Keratinocyte (primary cell): ENCODE measurements around the gene GPRC5A. TPM values are rescaled to one million over a fixed set of nuclear protein-coding genes. Genes with fewer than 3 reads are reported as not detected.

Experiments
- DNase-seq: peaks from one replicate; pipeline ENCODE4 v3.0.0-alpha.2; 2011; ENCODE audit warnings: low read depth, missing footprints, low spot score
- FAIRE-seq: peaks from 2 replicates; lab custom pipeline; 2011; peaks lifted over from hg19 to GRCh38; lab: Jason Lieb, UNC
- H2AFZ ChIP-seq: 2 replicates; pipeline ENCODE4 v1.6.0; 2012; ENCODE audit warnings: low read length, control low read depth, inconsistent platforms; ENCODE audit not compliant: control insufficient read depth
- H3K27ac ChIP-seq: 2 replicates; pipeline ENCODE4 v1.5.1; 2011; ENCODE audit warnings: low read length; ENCODE audit not compliant: control insufficient read depth, insufficient read depth
- H3K27me3 ChIP-seq: 3 replicates; pipeline ENCODE4 v1.6.0; 2011; ENCODE audit warnings: low read length; ENCODE audit not compliant: control insufficient read depth, insufficient read depth; ENCODE audit errors: extremely low read depth
- H3K36me3 ChIP-seq, 2 experiments: 2 replicates in 1 of 2; 3 replicates in 1 of 2; pipeline ENCODE4 v1.5.1; 2011; ENCODE audit warnings: low read length in 2 of 2, mild to moderate bottlenecking in 1 of 2; ENCODE audit not compliant: control insufficient read depth in 2 of 2, insufficient read depth in 2 of 2; ENCODE audit errors: extremely low read depth in 1 of 2
- H3K4me1 ChIP-seq: 3 replicates; pipeline ENCODE4 v1.5.1; 2011; ENCODE audit warnings: low read length; ENCODE audit not compliant: control insufficient read depth, insufficient read depth; ENCODE audit errors: extremely low read depth
- H3K4me2 ChIP-seq: 3 replicates; pipeline ENCODE4 v1.6.0; 2011; ENCODE audit warnings: low read depth, low read length; ENCODE audit not compliant: control insufficient read depth, insufficient read depth; ENCODE audit errors: extremely low read depth
- H3K4me3 ChIP-seq, 3 experiments: fragments of 200-600 bp in 1 of 3; sonication (generic) in 1 of 3; 2 replicates in 2 of 3; 3 replicates in 1 of 3; pipeline ENCODE4 v1.5.1; 2011 to 2016; ENCODE audit warnings: low read length in 3 of 3, mild to moderate bottlenecking in 3 of 3, control low read depth in 2 of 3, inconsistent platforms in 1 of 3, low read depth in 1 of 3, mixed read lengths in 1 of 3, mixed run types in 1 of 3, moderate library complexity in 1 of 3; ENCODE audit not compliant: control insufficient read depth in 2 of 3, insufficient read depth in 2 of 3; ENCODE audit errors: extremely low read depth in 1 of 3
- H3K79me2 ChIP-seq: 2 replicates; pipeline ENCODE4 v1.6.0; 2012; ENCODE audit warnings: low read length; ENCODE audit not compliant: control insufficient read depth, insufficient read depth
- H3K9ac ChIP-seq: 3 replicates; pipeline ENCODE4 v1.6.0; 2011; ENCODE audit warnings: low read length; ENCODE audit not compliant: control insufficient read depth, insufficient read depth; ENCODE audit errors: extremely low read depth
- H3K9me1 ChIP-seq: 3 replicates; pipeline ENCODE4 v1.6.0; 2011; ENCODE audit warnings: low read length; ENCODE audit not compliant: control insufficient read depth, insufficient read depth; ENCODE audit errors: extremely low read depth
- H3K9me3 ChIP-seq: 2 replicates; pipeline ENCODE4 v1.5.1; 2012; ENCODE audit warnings: low read depth, low read length; ENCODE audit not compliant: control insufficient read depth
- H4K20me1 ChIP-seq: 3 replicates; pipeline ENCODE4 v1.6.0; 2011; ENCODE audit warnings: low read length; ENCODE audit not compliant: control insufficient read depth, insufficient read depth; ENCODE audit errors: extremely low read depth
- CTCF ChIP-seq, 3 experiments: IDR thresholded peaks in 1 of 3; conservative IDR thresholded peaks in 1 of 3; optimal IDR thresholded peaks in 1 of 3; 2 replicates in 2 of 3; 3 replicates in 1 of 3; pipeline versions ENCODE3 to v1.5.1; 2011; ENCODE audit warnings: low read length in 3 of 3, mild to moderate bottlenecking in 3 of 3, moderate library complexity in 2 of 3, control low read depth in 1 of 3, inconsistent platforms in 1 of 3; ENCODE audit not compliant: insufficient read depth in 2 of 3; ENCODE audit errors: extremely low read depth in 1 of 3
- EZH2 ChIP-seq: IDR thresholded peaks from one replicate; pipeline ENCODE4 v1.6.1; 2012; ENCODE audit warnings: inconsistent platforms, mild to moderate bottlenecking, low read length, moderate library complexity
- dilution Hi-C: fragments of 300-500 bp; cut with MboI; formaldehyde crosslinking; loops from one replicate; pipeline ENCODE4 v1.7.0; 2020; ENCODE audit warnings: low sequenced_read_pairs; ENCODE audit not compliant: extremely low pct_ligation_motif_present
- polyA plus RNA-seq, 5 experiments: library from polyadenylated mRNA; depleted of rRNA in 3 of 5; stranded (reverse) in 3 of 5; stranded (forward) in 1 of 5; unstranded in 1 of 5; fragments of >200 nt; gene quantifications; 1 replicate in 1 of 5; 2 replicates in 3 of 5; 3 replicates in 1 of 5; pipeline versions ENCODE4 v1.2.1 to v1.2.3, GENCODE V29; 2011 to 2012; ENCODE audit warnings: missing spikeins in 2 of 5, low read depth in 1 of 5, low replicate concordance in 1 of 5

GPRC5A gene
- polyA plus RNA-seq, 1 donor (not counting 4 experiments of a cell fraction or from before 2014, with no cell fraction given) = 25.5 TPM

- H3K27me3 ChIP-seq = no peaks in the 10 kb centered on the region
- DNase-seq = no peak
- no peaks in the 10 kb centered on the region for H3K9me1 ChIP-seq
- H3K79me2 ChIP-seq = peaks cover 2% of the 10 kb centered on the region
- TF ChIP-seq EZH2 = no peak
- no peak for TF ChIP-seq CTCF (optimal IDR thresholded peaks at IDR 0.05 in 1 of 3, IDR thresholded peaks at IDR 0.05 in 1 of 3, conservative IDR thresholded peaks at IDR 0.05 in 1 of 3; ENCODE audit: extremely low read depth in 1 of 3, insufficient read depth in 2 of 3, low read length in 3 of 3)
- H3K4me2 ChIP-seq = no peak overlapping the region
- dilution Hi-C loops = no loop called here
- no peak for FAIRE-seq
- H4K20me1 ChIP-seq = no peaks in the 10 kb centered on the region
- H3K27ac ChIP-seq = no peak overlapping the region
- H3K9ac ChIP-seq = no peak overlapping the region
- H2AFZ ChIP-seq = no peak overlapping the region
- H3K9me3 ChIP-seq = no peaks in the 10 kb centered on the region
- peaks cover 8% of the 10 kb centered on the region for H3K4me1 ChIP-seq
- H3K36me3 ChIP-seq = peaks cover 0 to 2% of the 10 kb centered on the region in 2 experiments
- no peak overlapping the region for H3K4me3 ChIP-seq
These were observed 38.3 kb downstream of the GPRC5A start for GRCh38 chr12:12929696-12930095.

- H3K79me2 ChIP-seq = peaks cover 2% of the 10 kb centered on the region
- H3K9me3 ChIP-seq = no peaks in the 10 kb centered on the region
- dilution Hi-C loops = no loop called here
These were observed 39.4 kb downstream of the GPRC5A start for GRCh38 chr12:12930633-12931219.

More at GRCh38 chr12:12930633-12931219, 39.4 kb downstream of the GPRC5A start:
- Histone ChIP-seq H4K20me1 (no peaks in the 10 kb centered on the region), H3K4me3 (no peak overlapping the region), H3K9me1 (no peaks in the 10 kb centered on the region), H3K27ac (no peak overlapping the region), H3K4me1 (peaks cover 8% of the 10 kb centered on the region), H3K9ac (no peak overlapping the region), H3K4me2 (no peak overlapping the region), H2AFZ (no peak overlapping the region), H3K27me3 (no peaks in the 10 kb centered on the region), H3K36me3 (peaks cover 0 to 2% of the 10 kb centered on the region in 2 experiments)
- DNase-seq (no peak), FAIRE-seq (no peak)
- TF ChIP-seq CTCF (optimal IDR thresholded peaks at IDR 0.05 in 1 of 3, IDR thresholded peaks at IDR 0.05 in 1 of 3, conservative IDR thresholded peaks at IDR 0.05 in 1 of 3; ENCODE audit: extremely low read depth in 1 of 3, insufficient read depth in 2 of 3, low read length in 3 of 3) = no peak
- TF ChIP-seq EZH2 = no peak
